Measurements from ENCODE around the gene ILDR2.
A peak's percentile ranks its signal among the peaks of the same experiment; 100 is the strongest.

The ILDR2 gene

DNA sequence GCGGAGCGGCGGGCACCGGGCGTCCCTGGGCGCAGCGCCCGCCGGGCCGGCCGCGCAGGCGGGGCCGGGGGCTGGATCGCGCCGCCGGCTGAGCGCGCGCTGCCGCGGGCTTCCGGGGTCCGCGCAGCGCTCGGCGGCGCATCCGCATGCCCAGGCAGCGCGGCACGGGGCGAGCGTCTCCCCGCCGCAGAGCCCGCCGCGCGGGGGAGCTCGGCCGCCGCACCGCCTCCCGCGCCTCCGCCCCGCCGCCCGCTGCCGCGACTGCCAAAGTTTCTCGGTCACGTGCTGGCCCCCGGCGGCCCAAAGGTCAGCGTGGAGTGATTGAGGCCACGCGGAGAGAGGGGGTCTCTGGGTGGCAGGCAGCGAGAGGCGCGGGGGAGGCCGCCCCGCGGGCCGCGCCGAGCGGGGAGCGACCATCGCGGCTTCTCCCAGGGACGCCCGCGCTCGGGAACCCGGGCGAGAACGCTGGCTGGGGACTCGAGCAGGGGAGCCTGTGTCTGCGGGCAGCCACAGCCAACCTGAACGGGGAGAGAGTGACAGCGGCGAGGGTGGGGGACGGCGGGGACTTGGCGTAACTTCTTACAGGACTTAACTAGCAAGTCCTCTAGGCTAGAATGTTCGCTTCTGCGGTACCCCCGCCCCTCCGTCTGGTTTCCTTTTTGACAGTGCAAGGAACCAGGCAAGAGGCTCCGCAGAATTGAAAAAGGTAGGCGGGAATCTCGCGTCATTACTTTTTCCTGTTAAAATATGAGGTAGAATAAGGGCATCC, at the start of gene ILDR2:
ILDR2 (minus strand) TSS at position 180 of the 769 bp plus-strand sequence. CDS start 272 bp downstream, outside the sequence.
- DNase-seq, result peak; percentile 40 to 41

- DNase-seq, result no peak
Observed at GRCh38 chr1:167022384-167022783, 47.0 kb upstream of the ILDR2 start.

DNA sequence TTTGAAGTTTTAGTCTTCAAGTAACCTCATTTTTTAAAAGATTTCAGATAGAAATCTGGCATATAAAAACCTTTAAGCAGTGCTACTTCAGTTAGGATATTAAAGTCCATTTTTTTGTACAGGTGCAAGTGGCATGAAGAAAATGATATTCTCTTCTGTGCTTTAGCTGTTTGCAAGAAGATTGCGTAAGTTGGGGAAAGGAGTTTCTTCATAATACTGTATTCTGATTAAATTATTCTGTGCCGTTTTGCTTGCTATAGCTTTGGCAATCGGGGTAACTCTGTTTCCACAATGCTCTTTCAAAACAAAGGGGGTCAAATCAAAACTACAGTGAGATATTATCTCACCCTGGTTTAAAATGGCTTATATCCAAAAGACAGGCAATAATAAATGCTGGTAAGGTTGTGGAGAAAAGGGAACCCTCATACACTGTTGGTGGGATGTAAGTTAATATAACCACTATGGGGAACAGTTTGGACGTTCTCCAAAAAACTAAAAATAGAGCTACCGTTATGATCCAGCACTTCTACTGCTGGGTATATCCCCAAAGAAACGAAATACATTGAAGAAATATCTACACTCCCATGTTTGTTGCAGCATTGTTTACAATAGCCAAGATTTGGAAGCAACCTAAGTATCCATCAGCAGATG, 40.9 kb upstream of the ILDR2 start:
- DNase-seq, result no peak

- DNase-seq, result no peak
Observed at GRCh38 chr1:167013108-167013929, 38.0 kb upstream of the ILDR2 start.

DNA sequence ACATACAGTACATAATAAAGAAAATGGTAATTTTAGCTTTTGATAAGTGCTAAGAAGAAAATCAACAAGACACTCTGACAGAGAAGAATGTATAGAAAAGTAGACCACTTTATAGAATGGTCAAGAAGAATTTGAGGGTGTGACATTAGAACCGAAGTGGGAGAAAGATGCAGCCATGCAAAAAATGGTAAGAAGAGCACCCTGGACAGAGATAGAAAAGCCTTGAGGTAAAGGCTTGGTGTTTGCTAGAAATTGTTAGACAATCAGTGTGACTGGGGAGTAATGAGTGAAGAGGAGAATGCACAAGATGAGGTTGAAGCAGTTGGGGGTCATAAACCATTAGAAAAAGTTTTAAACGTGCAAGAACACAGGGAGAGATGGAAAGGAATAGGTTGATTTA, 37.2 kb upstream of the ILDR2 start:
- no peak for DNase-seq

DNA sequence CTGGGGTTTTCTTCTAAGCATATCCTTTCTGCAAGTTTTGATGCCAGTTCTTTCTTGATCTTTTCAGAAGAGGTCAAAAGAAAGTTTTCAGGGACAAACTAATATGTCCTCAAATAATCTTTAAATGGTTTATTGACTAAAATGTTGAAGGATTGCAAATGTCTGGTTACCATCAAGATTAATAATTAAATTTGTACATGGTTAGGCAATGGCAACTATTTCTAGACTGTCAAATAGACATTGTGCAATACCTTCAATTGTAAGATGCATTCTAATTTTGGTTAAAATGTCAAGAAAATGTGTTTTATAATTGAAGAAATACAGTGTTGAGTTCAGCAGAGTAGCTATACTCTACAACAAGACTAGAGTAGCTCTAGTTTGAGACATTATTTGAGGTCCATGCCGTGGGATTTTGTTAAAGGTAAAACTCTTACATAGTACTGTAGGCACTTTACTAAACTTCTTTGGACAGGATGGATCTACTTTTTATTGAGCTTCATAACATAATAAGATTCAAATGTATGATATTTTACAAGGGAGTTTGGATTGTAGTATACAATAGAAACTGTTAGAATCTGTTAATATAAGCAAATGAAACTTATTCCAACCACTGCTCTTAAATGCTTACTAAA, 36.3 kb upstream of the ILDR2 start:
- no peak for DNase-seq

DNA sequence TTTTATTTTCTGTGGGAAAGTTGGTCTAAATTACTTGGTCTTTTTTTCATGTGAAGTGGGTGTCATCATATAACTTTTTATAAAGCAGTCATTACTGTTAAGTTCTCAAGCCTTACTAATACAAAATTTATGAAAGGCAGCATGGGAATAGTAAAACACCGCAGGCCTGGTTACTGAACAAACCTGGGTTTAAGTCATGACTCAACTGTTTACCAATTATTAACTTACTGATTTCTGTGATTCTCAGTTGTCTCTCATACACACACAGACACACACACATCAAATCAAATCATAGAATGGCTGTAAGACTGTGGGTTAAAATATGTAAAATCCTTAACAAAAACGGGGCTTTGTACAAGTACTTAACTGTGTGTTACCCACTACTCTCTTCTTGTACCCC, 28.4 kb upstream of the ILDR2 start:
- DNase-seq, result no peak

GRCh38 chr1:167002354-167002753, 27.0 kb upstream of the ILDR2 start:
- no peak for DNase-seq

- DNase-seq, result no peak
Observed at GRCh38 chr1:167000546-167000945, 25.2 kb upstream of the ILDR2 start.

DNA sequence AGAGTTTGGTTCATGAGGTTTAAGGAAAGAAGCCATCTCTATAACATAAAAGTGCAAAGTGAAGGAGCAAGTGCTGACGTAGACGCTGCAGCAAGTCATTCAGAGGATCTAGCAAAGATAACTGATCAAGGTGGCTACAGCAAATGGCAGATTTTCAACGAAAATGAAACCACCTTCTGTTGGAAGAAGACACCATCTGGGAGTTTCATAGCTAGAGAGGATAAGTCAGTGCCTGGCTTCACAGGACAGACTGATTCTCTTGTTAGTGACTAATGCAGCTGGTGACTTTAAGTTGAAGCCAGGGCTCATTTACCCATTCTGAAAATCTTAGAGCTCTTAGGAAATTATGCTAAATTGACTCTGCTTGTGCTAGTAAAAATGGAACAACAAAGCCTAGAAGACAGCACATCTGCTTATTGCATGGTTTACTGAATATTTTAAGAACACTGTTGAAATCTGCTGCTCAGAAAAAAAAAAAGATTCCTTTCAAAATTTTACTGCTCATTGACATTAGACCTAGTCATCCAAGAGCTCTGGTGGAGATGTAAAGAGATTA, 24.2 kb upstream of the ILDR2 start:
- DNase-seq, result no peak

- no peak for DNase-seq
Observed at GRCh38 chr1:166999075-166999474, 23.7 kb upstream of the ILDR2 start.

DNA sequence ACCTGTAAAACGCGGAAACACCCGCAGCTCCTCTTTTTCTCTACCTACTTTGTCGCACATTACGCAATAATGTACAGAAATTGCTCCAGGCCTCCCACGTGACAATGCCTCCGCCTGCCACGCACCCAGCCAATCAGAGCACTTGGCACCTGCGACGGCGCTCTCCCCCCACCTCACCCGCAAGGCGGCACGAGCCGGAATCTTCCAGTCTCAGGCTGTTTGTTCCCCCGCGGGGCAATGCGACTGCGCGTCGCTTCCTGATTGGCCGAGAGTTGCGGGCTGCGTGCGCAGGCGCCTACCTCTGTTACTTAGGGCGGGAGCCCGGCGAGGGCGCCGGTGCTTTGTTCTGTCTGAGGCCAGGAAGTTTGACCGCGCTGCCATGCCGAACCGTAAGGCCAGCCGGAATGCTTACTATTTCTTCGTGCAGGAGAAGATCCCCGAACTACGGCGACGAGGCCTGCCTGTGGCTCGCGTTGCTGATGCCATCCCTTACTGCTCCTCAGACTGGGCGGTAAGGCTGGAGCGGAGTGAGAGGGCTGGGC, 13.7 kb upstream of the ILDR2 start, which contains the start of gene MAEL:
MAEL (plus strand) TSS at position 307 of the 542 bp plus-strand sequence; CDS start at position 380, 73 bp downstream.
- no peak for DNase-seq

DNA sequence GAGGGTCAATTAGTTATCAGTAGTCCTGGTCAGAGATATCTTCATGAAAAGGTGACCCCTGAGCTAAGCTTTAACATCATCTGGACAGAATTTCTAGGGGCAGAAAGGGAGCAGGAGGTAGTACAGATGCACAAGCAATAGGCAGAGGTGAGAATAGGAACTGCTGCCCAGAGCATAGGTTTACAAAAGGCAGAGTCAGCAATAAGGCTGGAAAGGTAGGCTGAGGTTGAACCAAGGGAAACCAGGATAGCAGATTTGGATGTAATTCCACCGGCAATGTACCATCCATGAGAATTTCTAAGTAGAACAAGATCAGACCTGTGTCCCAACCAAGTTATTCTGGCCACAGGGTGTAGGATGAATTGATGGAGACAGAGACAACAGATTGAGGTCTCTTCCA, 6.2 kb upstream of the ILDR2 start:
- no peak for DNase-seq

- no peak for DNase-seq
Observed at GRCh38 chr1:166980818-166981217, 5.5 kb upstream of the ILDR2 start.

- no peak for DNase-seq
Observed at GRCh38 chr1:166980383-166980782, 5.0 kb upstream of the ILDR2 start.

- no peak for DNase-seq
Observed at GRCh38 chr1:166978821-166979220, 3.5 kb upstream of the ILDR2 start.

GRCh38 chr1:166977951-166978350, 2.6 kb upstream of the ILDR2 start:
- no peak for DNase-seq

- DNase-seq, result peak in 1 of 2 donors; percentile 12
Observed at GRCh38 chr1:166974647-166975345, 544 bp downstream of the ILDR2 start.

DNA sequence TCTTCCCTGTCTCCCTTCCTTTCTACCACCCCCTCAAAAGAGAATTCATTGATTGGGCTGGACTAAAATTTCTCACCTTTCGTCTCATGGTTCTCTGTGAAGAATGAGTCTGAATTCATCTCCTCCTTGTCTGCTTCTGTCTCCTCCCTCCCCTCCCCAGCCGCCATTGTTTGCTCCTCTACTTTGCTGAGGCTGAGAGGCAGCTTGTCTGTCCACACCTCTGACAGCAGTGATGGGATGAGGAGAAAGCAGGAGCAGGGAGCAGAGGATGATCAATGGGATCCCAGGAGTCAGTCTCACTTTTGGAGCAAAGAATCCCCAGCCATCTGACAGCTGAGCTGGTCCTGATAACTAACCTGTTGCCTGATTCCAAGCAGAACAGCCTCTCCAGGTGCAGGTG, 2.5 kb downstream of the ILDR2 start:
- DNase-seq, result no peak

DNA sequence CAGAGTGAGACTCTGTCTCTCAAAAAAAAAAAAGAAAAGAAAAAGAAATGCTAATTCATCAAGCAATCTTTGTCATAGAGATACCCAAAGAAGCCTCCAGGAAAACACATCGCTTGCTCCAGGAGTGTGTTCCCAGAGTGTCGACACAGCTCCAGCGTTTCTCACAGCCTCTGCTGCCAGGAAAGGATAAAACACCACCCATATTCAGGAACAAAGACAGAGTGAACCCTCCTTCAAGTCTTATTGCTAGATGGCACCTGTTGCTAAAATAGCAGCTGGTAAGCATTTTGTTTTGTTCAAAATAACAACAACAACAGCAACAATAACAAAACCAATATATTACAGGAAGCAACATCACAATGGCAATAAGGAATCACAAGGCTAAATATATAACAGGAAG, 3.1 kb downstream of the ILDR2 start:
- DNase-seq, result no peak

- DNase-seq, result no peak
Observed at GRCh38 chr1:166971252-166971651, 4.1 kb downstream of the ILDR2 start.

Data from CD4-positive, alpha-beta T cell treated with Interleukin-1 beta for 1 hour (primary cell).